Hepatocyte (in vitro differentiated cells): ENCODE results near the gene TEAD3.

Experiments
- EZH2 ChIP-seq: fragments of 200-600 bp; sonication (generic); IDR thresholded peaks from 2 replicates; pipeline ENCODE4 v1.6.1; 2016; ENCODE audit warnings: antibody characterized with exemption, mild to moderate bottlenecking, borderline replicate concordance
- EZH2phosphoT487 ChIP-seq: fragments of 200-600 bp; sonication (generic); IDR thresholded peaks from one replicate; pipeline ENCODE4 v1.6.1; 2018; ENCODE audit warnings: antibody characterized with exemption, mild to moderate bottlenecking, low read depth, moderate library complexity; ENCODE audit not compliant: unreplicated experiment, severe bottlenecking
- TF ChIP-seq, protein P1 (sequence below): fragments of 200-600 bp; sonication (generic); IDR thresholded peaks from 2 replicates; pipeline ENCODE4 v1.5.1; 2016; ENCODE audit warnings: antibody characterized with exemption, mild to moderate bottlenecking; ENCODE audit not compliant: poor library complexity

DNA sequence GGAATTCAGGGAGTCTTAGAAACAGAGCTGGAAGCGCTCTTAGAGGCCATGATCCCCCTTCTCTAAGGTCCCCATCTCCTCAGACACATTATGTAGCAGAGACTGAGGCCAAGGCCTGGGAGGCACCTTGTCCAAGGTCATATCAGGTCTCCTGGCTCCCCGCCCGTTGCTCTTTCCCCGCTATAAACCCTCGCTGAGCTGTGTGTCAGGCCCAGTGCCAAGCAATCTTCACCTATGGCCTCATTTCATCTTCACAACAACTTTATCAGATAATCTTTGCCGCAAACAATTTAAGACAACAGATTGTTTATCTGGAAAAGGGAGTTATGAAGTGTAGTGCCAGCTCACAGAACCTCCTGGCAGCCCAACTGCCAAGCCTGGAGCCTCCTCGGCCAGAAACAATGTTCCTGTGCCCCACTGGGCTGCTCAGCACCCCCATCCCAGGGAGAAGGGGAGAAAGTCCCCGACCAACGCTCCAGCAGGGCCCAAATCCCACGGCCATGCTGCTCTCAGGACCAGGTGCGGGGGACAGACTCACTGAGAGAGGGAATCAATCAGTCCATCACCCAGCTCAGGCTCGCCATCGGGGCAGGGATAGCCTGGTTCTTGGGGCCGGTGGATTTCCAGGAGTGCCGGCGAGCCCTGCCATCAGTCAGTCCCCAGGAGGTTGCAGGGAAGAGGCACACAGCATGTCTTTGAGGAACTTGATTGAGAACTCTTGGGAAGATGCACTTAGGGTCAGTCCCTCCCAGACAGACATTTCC, 61.6 kb downstream of the TEAD3 start:
- TF ChIP-seq, protein P1, sequence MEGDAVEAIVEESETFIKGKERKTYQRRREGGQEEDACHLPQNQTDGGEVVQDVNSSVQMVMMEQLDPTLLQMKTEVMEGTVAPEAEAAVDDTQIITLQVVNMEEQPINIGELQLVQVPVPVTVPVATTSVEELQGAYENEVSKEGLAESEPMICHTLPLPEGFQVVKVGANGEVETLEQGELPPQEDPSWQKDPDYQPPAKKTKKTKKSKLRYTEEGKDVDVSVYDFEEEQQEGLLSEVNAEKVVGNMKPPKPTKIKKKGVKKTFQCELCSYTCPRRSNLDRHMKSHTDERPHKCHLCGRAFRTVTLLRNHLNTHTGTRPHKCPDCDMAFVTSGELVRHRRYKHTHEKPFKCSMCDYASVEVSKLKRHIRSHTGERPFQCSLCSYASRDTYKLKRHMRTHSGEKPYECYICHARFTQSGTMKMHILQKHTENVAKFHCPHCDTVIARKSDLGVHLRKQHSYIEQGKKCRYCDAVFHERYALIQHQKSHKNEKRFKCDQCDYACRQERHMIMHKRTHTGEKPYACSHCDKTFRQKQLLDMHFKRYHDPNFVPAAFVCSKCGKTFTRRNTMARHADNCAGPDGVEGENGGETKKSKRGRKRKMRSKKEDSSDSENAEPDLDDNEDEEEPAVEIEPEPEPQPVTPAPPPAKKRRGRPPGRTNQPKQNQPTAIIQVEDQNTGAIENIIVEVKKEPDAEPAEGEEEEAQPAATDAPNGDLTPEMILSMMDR = no peak
- no peak for TF ChIP-seq EZH2phosphoT487
- no peak for TF ChIP-seq EZH2
